ENCODE measurements around the gene MYO18B.

- TF ChIP-seq POLR2A (IDR thresholded peaks at IDR 0.05; ENCODE audit: low read depth, low read length) (no peak), FOS (IDR thresholded peaks at IDR 0.05; ENCODE audit: low read depth, low read length) (no peak)
These were observed 39.8 kb downstream of the MYO18B start for GRCh38 chr22:25781801-25782200.
